ENCODE results near the gene GARS1.

- TF ChIP-seq EP300 (IDR thresholded peaks at IDR 0.05) (no peak), CTCF (IDR thresholded peaks at IDR 0.05) (no peak), POLR2AphosphoS5 (IDR thresholded peaks at IDR 0.05) (no peak)
Measured at GRCh38 chr7:30596721-30597120, 2.0 kb downstream of the GARS1 start.

Data from esophagus muscularis mucosa (tissue), 4 donors.